Measurements from ENCODE around the gene GINS2. TPM values are rescaled to one million over a fixed set of nuclear protein-coding genes. Genes with fewer than 3 reads are reported as not detected.

GINS2 gene
- total and polyA plus RNA-seq, 2 of the 4 experiments (the other 2 are of a cell fraction), result 12.0 to 13.4 TPM

GRCh38 chr16:85717393-85718152 is 28.8 kb upstream of the GINS2 start:
- POLR2A ChIA-PET (ENCODE audit: unreplicated experiment), result no interaction called here
- Histone ChIP-seq H3K9me3 (ENCODE audit: control insufficient read depth, insufficient read depth, low read length) (no peaks in the 10 kb centered on the region; the same call in 1 of the 2 replicates), H3K79me1 (ENCODE audit: low read depth in 1 of 2, low read length in 2 of 2) (peaks cover 3 to 4% of the 10 kb centered on the region in 2 experiments; a peak in 1 of 4 replicates), H4K91ac (ENCODE audit: insufficient read depth, low read depth, low read length) (no peak overlapping the region), H3K4me1 (ENCODE audit: control insufficient read depth, insufficient read depth, low read length) (peaks cover 3% of the 10 kb centered on the region; the same call in 1 of the 2 replicates), H3K9ac (ENCODE audit: low read depth, low read length) (no peak overlapping the region), H3K9me1 (ENCODE audit: insufficient read depth, low read length) (no peaks in the 10 kb centered on the region), H2AK5ac (ENCODE audit: low read depth, low read length) (no peak overlapping the region), H2AFZ (replicated peaks; ENCODE audit: low read length, poor library complexity) (peak overlapping the region; percentile 75), H2AK9ac (replicated peaks; ENCODE audit: low read depth, low read length, poor library complexity) (peak overlapping the region; percentile 61), H3K27me3 (ENCODE audit: control insufficient read depth, insufficient read depth, low read length) (no peaks in the 10 kb centered on the region; the same call in 1 of the 2 replicates), H2BK5ac (ENCODE audit: low read depth, low read length, poor library complexity, severe bottlenecking) (no peak overlapping the region), H3K27ac (ENCODE audit: insufficient read depth, low read length) (no peak overlapping the region), H3K36me3 (ENCODE audit: control insufficient read depth, insufficient read depth, low read length) (no peaks in the 10 kb centered on the region), H2BK120ac (ENCODE audit: low read depth, low read length) (no peak overlapping the region), H3K4me3 (ENCODE audit: insufficient read depth, low read depth, low read length) (no peak overlapping the region), H2BK20ac (ENCODE audit: low read depth, low read length) (no peak overlapping the region), H4K20me1 (ENCODE audit: insufficient read depth, low read length) (peaks cover 13% of the 10 kb centered on the region), H3K18ac (ENCODE audit: low read depth, low read length) (no peak overlapping the region), H3K4ac (ENCODE audit: low read depth, low read length) (no peak overlapping the region), H3K14ac (replicated peaks; ENCODE audit: low read depth, low read length) (no peak overlapping the region), H4K5ac (ENCODE audit: low read depth, low read length) (no peak overlapping the region), H4K8ac (ENCODE audit: low read depth in 2 of 2, low read length in 2 of 2) (no peak overlapping the region), H3K56ac (ENCODE audit: extremely low read depth, insufficient read depth, low read length) (no peak overlapping the region), H3K23ac (ENCODE audit: low read depth, low read length) (no peak overlapping the region), H2BK15ac (ENCODE audit: low read depth, low read length) (no peak overlapping the region), H3K4me2 (ENCODE audit: low read depth, low read length) (no peak overlapping the region)
- 39% methylated on average over 6 of the region's 21 CpGs; no CpG with 5 or more reads in 1 of the 2 experiments for WGBS, 2 experiments (ENCODE audit: extremely low coverage in 2 of 2, insufficient read length in 1 of 2)
- CTCF ChIA-PET, result interaction anchor here (0.7 kb wide), 1 partner anchor 35 kb away, joined by 3 read pairs; no protein-coding TSS in a partner anchor
- intact Hi-C loops (cut with micrococcal nuclease), result loop anchor here (1.0 to 10.0 kb wide), 4 partner anchors 43 to 443 kb away; partner anchors contain the start of genes COX4I1 and EMC8
- peak; percentile 71 for TF ChIP-seq CTCF (conservative IDR thresholded peaks at IDR 0.05; ENCODE audit: low read depth, low read length)
- TF ChIP-seq RAD21 (IDR thresholded peaks at IDR 0.05; ENCODE audit: low read length), result peak; percentile 68
- no peak for TF ChIP-seq BHLHE40 (IDR thresholded peaks at IDR 0.05; ENCODE audit: low read depth, low read length)
- TF ChIP-seq RCOR1 (IDR thresholded peaks at IDR 0.05; ENCODE audit: insufficient replicate concordance, low read length), result no peak
- peak; percentile 55 for TF ChIP-seq SMC3 (IDR thresholded peaks at IDR 0.05; ENCODE audit: low read depth, low read length)
- TF ChIP-seq MAZ (IDR thresholded peaks at IDR 0.05; ENCODE audit: borderline replicate concordance, low read depth, low read length), result no peak; the same call in 1 of the 2 replicates
- no peak for TF ChIP-seq MAFK (IDR thresholded peaks at IDR 0.05; ENCODE audit: low read depth, low read length)
- no TSS peak for BruUV-seq (replicated peaks)
- DNase-seq, result peak; percentile 47
- in situ Hi-C loops (cut with MboI; ENCODE audit: low sequenced_read_pairs), result loop anchor here (5.0 kb wide), 1 partner anchor 60 kb away; no protein-coding TSS in a partner anchor
- dilution Hi-C loops (cut with HindIII; ENCODE audit: low sequenced_read_pairs, unreplicated experiment), result no loop called here
- peak; percentile 75 for ATAC-seq (ENCODE audit: low read depth)
